HK-2 (cell line): ENCODE results near the gene ASTE1.
"Not testable (repeated sequence)": the region's sequence is repeated elsewhere in the genome, so short reads cannot be mapped to it uniquely, and the experiment has no call there.

Experiments
- DNase-seq: peaks from one replicate; pipeline ENCODE4 v3.0.0-alpha.2; 2018; ENCODE audit not compliant: unreplicated experiment

The ASTE1 gene

GRCh38 chr3:131009698-131010097, 16.9 kb downstream of the ASTE1 start:
- no peak for DNase-seq

GRCh38 chr3:131008326-131008725, 18.3 kb downstream of the ASTE1 start:
- DNase-seq: no peak

- no peak for DNase-seq
Measured at GRCh38 chr3:131007782-131008181, 18.8 kb downstream of the ASTE1 start.

GRCh38 chr3:131007256-131007655, 19.4 kb downstream of the ASTE1 start:
- DNase-seq: no peak

- DNase-seq: no peak
Measured at GRCh38 chr3:131004603-131005002, 22.0 kb downstream of the ASTE1 start.

GRCh38 chr3:131001071-131001470, 25.6 kb downstream of the ASTE1 start:
- no peak for DNase-seq

- no peak for DNase-seq
Measured at GRCh38 chr3:130997289-130997688, 29.3 kb downstream of the ASTE1 start.

GRCh38 chr3:130992344-130992743, 34.3 kb downstream of the ASTE1 start:
- no peak for DNase-seq

- DNase-seq: no peak
Measured at GRCh38 chr3:130991126-130991525, 35.5 kb downstream of the ASTE1 start.

- DNase-seq: no peak
Measured at GRCh38 chr3:130990282-130990681, 36.3 kb downstream of the ASTE1 start.

- DNase-seq: no peak
Measured at GRCh38 chr3:130981469-130981868, 45.2 kb downstream of the ASTE1 start.

- no peak for DNase-seq
Measured at GRCh38 chr3:130979117-130979516, 47.5 kb downstream of the ASTE1 start.

- DNase-seq: no peak
Measured at GRCh38 chr3:130976706-130977105, 49.9 kb downstream of the ASTE1 start.

GRCh38 chr3:130975251-130975650, 51.4 kb downstream of the ASTE1 start:
- DNase-seq: no peak

GRCh38 chr3:130974201-130974600, 52.4 kb downstream of the ASTE1 start:
- no peak for DNase-seq

GRCh38 chr3:130973406-130973805, 53.2 kb downstream of the ASTE1 start:
- DNase-seq: no peak

GRCh38 chr3:130972592-130972991, 54.0 kb downstream of the ASTE1 start:
- DNase-seq: not testable (repeated sequence)

- DNase-seq: no peak
Measured at GRCh38 chr3:130971208-130971607, 55.4 kb downstream of the ASTE1 start.

- no peak for DNase-seq
Measured at GRCh38 chr3:130969621-130970020, 57.0 kb downstream of the ASTE1 start.

- no peak for DNase-seq
Measured at GRCh38 chr3:130968221-130968620, 58.4 kb downstream of the ASTE1 start.

GRCh38 chr3:130967281-130967680, 59.3 kb downstream of the ASTE1 start:
- no peak for DNase-seq

- DNase-seq: no peak
Measured at GRCh38 chr3:130963878-130964277, 62.7 kb downstream of the ASTE1 start.
